Trophoblast cell (in vitro differentiated cells and primary cell): ENCODE measurements around the gene PSMB10.
A peak's percentile ranks its signal among the peaks of the same experiment; 100 is the strongest.

ENCODE experiments used
- DNase-seq, 2 donors: peaks; one replicate each; pipeline ENCODE4 v3.0.0-alpha.2; 2016
- H2AFZ ChIP-seq: 2 replicates; pipeline ENCODE4 v1.6.1; 2013; ENCODE audit warnings: low read length, moderate library complexity, mild to moderate bottlenecking; ENCODE audit not compliant: insufficient read depth, poor library complexity
- H2AK5ac ChIP-seq: 2 replicates; pipeline ENCODE4 v1.6.1; 2013; ENCODE audit warnings: mild to moderate bottlenecking, low read length
- H2BK120ac ChIP-seq: 2 replicates; pipeline ENCODE4 v1.6.1; 2013; ENCODE audit warnings: low read length, mild to moderate bottlenecking, moderate library complexity; ENCODE audit not compliant: insufficient read depth, poor library complexity
- H2BK12ac ChIP-seq: 2 replicates; pipeline ENCODE4 v1.6.1; 2013; ENCODE audit warnings: mild to moderate bottlenecking, low read length, moderate library complexity
- H2BK5ac ChIP-seq: 2 replicates; pipeline ENCODE4 v1.6.1; 2013; ENCODE audit warnings: low read length, low read depth, moderate library complexity, mild to moderate bottlenecking; ENCODE audit not compliant: poor library complexity
- H3K14ac ChIP-seq: 2 replicates; pipeline ENCODE4 v1.6.1; 2013; ENCODE audit warnings: mild to moderate bottlenecking, low read length
- H3K18ac ChIP-seq: 2 replicates; pipeline ENCODE4 v1.6.1; 2013; ENCODE audit warnings: mild to moderate bottlenecking, low read length
- H3K23ac ChIP-seq: 2 replicates; pipeline ENCODE4 v1.6.1; 2013; ENCODE audit warnings: low read length
- H3K27ac ChIP-seq: 2 replicates; pipeline ENCODE4 v1.5.1; 2013; ENCODE audit warnings: low read depth, mild to moderate bottlenecking, inconsistent platforms, low read length, moderate library complexity
- H3K27me3 ChIP-seq: 2 replicates; pipeline ENCODE4 v1.6.1; 2013; ENCODE audit warnings: inconsistent platforms, mild to moderate bottlenecking, low read length, moderate library complexity; ENCODE audit not compliant: insufficient read depth
- H3K36me3 ChIP-seq, 2 experiments: 1 replicate in 1 of 2; 2 replicates in 1 of 2; pipeline ENCODE4 v1.6.1; 2013; ENCODE audit warnings: low read length in 2 of 2, mild to moderate bottlenecking in 2 of 2, moderate library complexity in 1 of 2; ENCODE audit not compliant: insufficient read depth in 2 of 2, control insufficient read depth in 1 of 2
- H3K4ac ChIP-seq: 2 replicates; pipeline ENCODE4 v1.6.1; 2013; ENCODE audit warnings: low read depth, mild to moderate bottlenecking, low read length, moderate library complexity
- H3K4me1 ChIP-seq, 2 experiments: 1 replicate in 1 of 2; 2 replicates in 1 of 2; pipeline ENCODE4 v1.6.1; 2013; ENCODE audit warnings: low read length in 2 of 2, mild to moderate bottlenecking in 2 of 2, moderate library complexity in 1 of 2; ENCODE audit not compliant: insufficient read depth in 2 of 2, control insufficient read depth in 1 of 2
- H3K4me2 ChIP-seq: 2 replicates; pipeline ENCODE4 v1.6.1; 2013; ENCODE audit warnings: inconsistent platforms, mild to moderate bottlenecking, low read length, moderate library complexity
- H3K4me3 ChIP-seq: 2 replicates; pipeline ENCODE4 v1.5.1; 2013; ENCODE audit warnings: mild to moderate bottlenecking, low read depth, low read length, inconsistent platforms
- H3K79me1 ChIP-seq: one replicate; pipeline ENCODE4 v1.6.1; 2013; ENCODE audit warnings: low read length
- H3K79me2 ChIP-seq: 2 replicates; pipeline ENCODE4 v1.6.1; 2013; ENCODE audit warnings: low read length, mild to moderate bottlenecking; ENCODE audit not compliant: control insufficient read depth, insufficient read depth, poor library complexity
- H3K9ac ChIP-seq: 2 replicates; pipeline ENCODE4 v1.6.1; 2013; ENCODE audit warnings: mild to moderate bottlenecking, low read length
- H3K9me3 ChIP-seq: 2 replicates; pipeline ENCODE4 v1.6.1; 2013; ENCODE audit warnings: low read depth, mild to moderate bottlenecking, control low read depth, inconsistent platforms, low read length; ENCODE audit not compliant: insufficient read depth
- H4K12ac ChIP-seq: 2 replicates; pipeline ENCODE4 v1.6.1; 2013; ENCODE audit warnings: low read depth, mild to moderate bottlenecking, low read length, moderate library complexity
- H4K8ac ChIP-seq: 2 replicates; pipeline ENCODE4 v1.6.1; 2013; ENCODE audit warnings: low read depth, mild to moderate bottlenecking, low read length, moderate library complexity
- H4K91ac ChIP-seq: one replicate; pipeline ENCODE4 v1.6.1; 2013; ENCODE audit warnings: low read depth, mild to moderate bottlenecking, low read length, moderate library complexity
- WGBS: extraction: QIAGEN DNeasy Blood & Tissue Kit; methylation state at CpG from one replicate; pipeline ENCODE4 v1.1.7; 2013; ENCODE audit warnings: missing lambda C conversion rate; ENCODE audit not compliant: insufficient read length, insufficient coverage; ENCODE audit errors: extremely low coverage; 5-methylcytosine and 5-hydroxymethylcytosine counted together

PSMB10 gene

GRCh38 chr16:67922740-67923139, 13.9 kb downstream of the PSMB10 start:
- no peak overlapping the region for H2BK5ac ChIP-seq
- no peak overlapping the region for H3K23ac ChIP-seq
- H3K9me3 ChIP-seq, result peaks cover 7% of the 10 kb centered on the region
- H4K8ac ChIP-seq, result no peak overlapping the region
- no peak overlapping the region for H3K9ac ChIP-seq
- no peaks in the 10 kb centered on the region for H3K79me1 ChIP-seq
- DNase-seq, result no peak
- no peak overlapping the region for H2AK5ac ChIP-seq
- no peak overlapping the region for H3K18ac ChIP-seq
- H3K36me3 ChIP-seq, result peaks cover 20 to 25% of the 10 kb centered on the region in 2 experiments
- no peak overlapping the region for H4K12ac ChIP-seq
- H3K79me2 ChIP-seq, result no peaks in the 10 kb centered on the region
- H3K27me3 ChIP-seq, result no peaks in the 10 kb centered on the region
- no peak overlapping the region for H3K4me3 ChIP-seq
- no peak overlapping the region for H3K27ac ChIP-seq
- H3K4ac ChIP-seq, result no peak overlapping the region
- H3K4me2 ChIP-seq, result no peak overlapping the region
- H2BK120ac ChIP-seq, result no peak overlapping the region
- H2BK12ac ChIP-seq, result no peak overlapping the region
- no peak overlapping the region for H4K91ac ChIP-seq
- H3K4me1 ChIP-seq, result peaks cover under 1% of the 10 kb centered on the region in 2 experiments
- WGBS, result no CpG with 5 or more reads among the region's 8 CpGs
- H3K14ac ChIP-seq, result no peak overlapping the region
- no peak overlapping the region for H2AFZ ChIP-seq

GRCh38 chr16:67922221-67922620, 14.4 kb downstream of the PSMB10 start:
- H2BK120ac ChIP-seq, result no peak overlapping the region
- H2BK5ac ChIP-seq, result no peak overlapping the region
- no peak overlapping the region for H3K18ac ChIP-seq
- H3K9ac ChIP-seq, result no peak overlapping the region
- H3K4me2 ChIP-seq, result no peak overlapping the region
- no peak overlapping the region for H4K8ac ChIP-seq
- H3K9me3 ChIP-seq, result peaks cover 3% of the 10 kb centered on the region
- no peak overlapping the region for H3K4ac ChIP-seq
- peaks cover 5 to 6% of the 10 kb centered on the region in 2 experiments for H3K4me1 ChIP-seq
- no peak overlapping the region for H2BK12ac ChIP-seq
- DNase-seq, result no peak
- no peak overlapping the region for H3K23ac ChIP-seq
- no peak overlapping the region for H4K91ac ChIP-seq
- H3K4me3 ChIP-seq, result no peak overlapping the region
- no peaks in the 10 kb centered on the region for H3K27me3 ChIP-seq
- WGBS, result no CpG with 5 or more reads among the region's 5 CpGs
- no peak overlapping the region for H3K14ac ChIP-seq
- no peak overlapping the region for H3K27ac ChIP-seq
- no peak overlapping the region for H2AK5ac ChIP-seq
- no peak overlapping the region for H4K12ac ChIP-seq
- no peak overlapping the region for H2AFZ ChIP-seq
- peaks cover 15 to 20% of the 10 kb centered on the region in 2 experiments for H3K36me3 ChIP-seq
- no peaks in the 10 kb centered on the region for H3K79me1 ChIP-seq
- no peaks in the 10 kb centered on the region for H3K79me2 ChIP-seq

GRCh38 chr16:67919622-67920221, 16.9 kb downstream of the PSMB10 start:
- H3K79me2 ChIP-seq, result no peaks in the 10 kb centered on the region
- no peak overlapping the region for H2BK5ac ChIP-seq
- no peak overlapping the region for H2AK5ac ChIP-seq
- H3K9ac ChIP-seq, result no peak overlapping the region
- H3K36me3 ChIP-seq, result peaks cover 15 to 20% of the 10 kb centered on the region in 2 experiments
- no peak for DNase-seq
- H4K12ac ChIP-seq, result no peak overlapping the region
- H3K18ac ChIP-seq, result no peak overlapping the region
- no CpG with 5 or more reads among the region's 6 CpGs for WGBS
- H4K91ac ChIP-seq, result no peak overlapping the region
- H3K4ac ChIP-seq, result no peak overlapping the region
- no peak overlapping the region for H3K14ac ChIP-seq
- peaks cover 2% of the 10 kb centered on the region for H3K9me3 ChIP-seq
- no peaks in the 10 kb centered on the region for H3K27me3 ChIP-seq
- H4K8ac ChIP-seq, result no peak overlapping the region
- H3K4me3 ChIP-seq, result no peak overlapping the region
- H2BK12ac ChIP-seq, result no peak overlapping the region
- H3K4me1 ChIP-seq, result peaks cover 9 to 22% of the 10 kb centered on the region in 2 experiments
- H3K27ac ChIP-seq, result no peak overlapping the region
- H2AFZ ChIP-seq, result no peak overlapping the region
- no peak overlapping the region for H2BK120ac ChIP-seq
- H3K4me2 ChIP-seq, result no peak overlapping the region
- H3K79me1 ChIP-seq, result no peaks in the 10 kb centered on the region
- H3K23ac ChIP-seq, result no peak overlapping the region

GRCh38 chr16:67917852-67918236, 18.8 kb downstream of the PSMB10 start:
- no peak overlapping the region for H4K91ac ChIP-seq
- no peaks in the 10 kb centered on the region for H3K79me2 ChIP-seq
- H3K18ac ChIP-seq, result no peak overlapping the region
- peak; percentile 48 to 60 for DNase-seq
- H3K36me3 ChIP-seq, result peaks cover 4 to 13% of the 10 kb centered on the region in 2 experiments
- no peak overlapping the region for H2BK5ac ChIP-seq
- no peak overlapping the region for H2AK5ac ChIP-seq
- no peak overlapping the region for H2AFZ ChIP-seq
- H3K4me3 ChIP-seq, result no peak overlapping the region
- H3K4me2 ChIP-seq, result no peak overlapping the region
- no peak overlapping the region for H3K14ac ChIP-seq
- no peaks in the 10 kb centered on the region for H3K27me3 ChIP-seq
- no peak overlapping the region for H4K8ac ChIP-seq
- no peak overlapping the region for H3K9ac ChIP-seq
- peaks cover 2% of the 10 kb centered on the region for H3K9me3 ChIP-seq
- H3K23ac ChIP-seq, result no peak overlapping the region
- H3K79me1 ChIP-seq, result no peaks in the 10 kb centered on the region
- no peak overlapping the region for H3K4ac ChIP-seq
- WGBS, result no CpG with 5 or more reads among the region's 4 CpGs
- H3K27ac ChIP-seq, result peak overlapping the region; percentile 15
- H2BK120ac ChIP-seq, result no peak overlapping the region
- H3K4me1 ChIP-seq, result peaks cover 9 to 23% of the 10 kb centered on the region in 2 experiments
- H4K12ac ChIP-seq, result no peak overlapping the region
- H2BK12ac ChIP-seq, result no peak overlapping the region
